ENCODE data around the gene ALG9. TPM values are rescaled to one million over a fixed set of nuclear protein-coding genes. Genes with fewer than 3 reads are reported as not detected.

ALG9 gene
- total RNA-seq, 4 donors from 2014 or later: 26.7 to 33.9 (median 31.1) TPM

GRCh38 chr11:111761036-111761435 is 110.3 kb downstream of the ALG9 start:
- Histone ChIP-seq H3K4me1 (peaks cover 0 to 43% (median 0%) of the 10 kb centered on the region in 3 donors), H3K27me3 (no peaks in the 10 kb centered on the region), H3K27ac (no peak overlapping the region), H3K9me3 (no peaks in the 10 kb centered on the region), H3K36me3 (peaks cover 4 to 86% of the 10 kb centered on the region in 2 donors), H3K4me3 (no peak overlapping the region)
- TF ChIP-seq EP300 (IDR thresholded peaks at IDR 0.05) (no peak), POLR2AphosphoS5 (IDR thresholded peaks at IDR 0.05) (no peak), POLR2A (IDR thresholded peaks at IDR 0.05) (no peak), CTCF (IDR thresholded peaks at IDR 0.05) (no peak)
- 80 to 86% methylated on average over 1 to 4 of the region's 4 CpGs for WGBS, 2 donors (ENCODE audit: low coverage in 1 of 2)
- no peak for ATAC-seq

GRCh38 chr11:111759778-111760407 is 111.5 kb downstream of the ALG9 start:
- TF ChIP-seq CTCF (IDR thresholded peaks at IDR 0.05) (no peak), POLR2A (IDR thresholded peaks at IDR 0.05) (no peak)
- Histone ChIP-seq H3K36me3 (peaks cover 4 to 97% of the 10 kb centered on the region in 2 donors), H3K4me3 (no peak overlapping the region), H3K27me3 (no peaks in the 10 kb centered on the region), H3K4me1 (peaks cover 0 to 37% (median 0%) of the 10 kb centered on the region in 3 donors), H3K9me3 (no peaks in the 10 kb centered on the region), H3K27ac (no peak overlapping the region)
- ATAC-seq: no peak
- 72 to 75% methylated on average over 4 of the region's 5 CpGs for WGBS, 2 donors (ENCODE audit: low coverage in 1 of 2)

GRCh38 chr11:111759376-111759775 is 112.0 kb downstream of the ALG9 start:
- no peak overlapping the region for H3K27ac ChIP-seq

GRCh38 chr11:111756097-111756496 is 115.3 kb downstream of the ALG9 start:
- Histone ChIP-seq H3K27ac (no peak overlapping the region), H3K9me3 (no peaks in the 10 kb centered on the region), H3K4me3 (no peak overlapping the region), H3K27me3 (no peaks in the 10 kb centered on the region), H3K4me1 (peaks cover 0 to 6% (median 0%) of the 10 kb centered on the region in 3 donors), H3K36me3 (peaks cover 8 to 100% of the 10 kb centered on the region in 2 donors)
- no peak for TF ChIP-seq CTCF (IDR thresholded peaks at IDR 0.05)
- TF ChIP-seq EP300 (IDR thresholded peaks at IDR 0.05): no peak
- ATAC-seq: no peak
- 83 to 100% methylated on average over 2 to 4 of the region's 6 CpGs for WGBS, 2 donors (ENCODE audit: low coverage in 1 of 2)

More at GRCh38 chr11:111759376-111759775, 112.0 kb downstream of the ALG9 start:
- Histone ChIP-seq H3K4me3 (no peak overlapping the region), H3K36me3 (peaks cover 4 to 100% of the 10 kb centered on the region in 2 donors), H3K27me3 (no peaks in the 10 kb centered on the region), H3K4me1 (peaks cover 0 to 32% (median 0%) of the 10 kb centered on the region in 3 donors), H3K9me3 (no peaks in the 10 kb centered on the region)
- no peak for ATAC-seq
- TF ChIP-seq POLR2AphosphoS5 (IDR thresholded peaks at IDR 0.05): no peak
- no peak for TF ChIP-seq POLR2A (IDR thresholded peaks at IDR 0.05)
- TF ChIP-seq EP300 (IDR thresholded peaks at IDR 0.05): no peak
- no peak for TF ChIP-seq CTCF (IDR thresholded peaks at IDR 0.05)

GRCh38 chr11:111749646-111750045 is 121.7 kb downstream of the ALG9 start:
- Histone ChIP-seq H3K9me3 (no peaks in the 10 kb centered on the region), H3K36me3 (peaks cover 5 to 88% of the 10 kb centered on the region in 2 donors), H3K27ac (no peak overlapping the region), H3K4me3 (no peak overlapping the region), H3K4me1 (peaks cover 0 to 17% (median 0%) of the 10 kb centered on the region in 3 donors), H3K27me3 (no peaks in the 10 kb centered on the region)
- no peak for ATAC-seq
- TF ChIP-seq POLR2AphosphoS5 (IDR thresholded peaks at IDR 0.05) (no peak), CTCF (IDR thresholded peaks at IDR 0.05) (no peak), EP300 (IDR thresholded peaks at IDR 0.05) (no peak), POLR2A (IDR thresholded peaks at IDR 0.05) (no peak)
